Skin epidermis (tissue), 12 donors: ENCODE results near the gene ZNF205.
"Not testable (repeated sequence)": the region's sequence is repeated elsewhere in the genome, so short reads cannot be mapped to it uniquely, and the experiment has no call there.

ENCODE experiments used
- H3K27ac ChIP-seq, 21 experiments: fragments of 200-600 bp; sonication (generic) in 11 of 21; one replicate each; pipeline ENCODE4 v1.5.0; 2020; ENCODE audit warnings: mild to moderate bottlenecking in 3 of 21, inconsistent platforms in 2 of 21, moderate library complexity in 2 of 21
- H3K4me3 ChIP-seq, 7 experiments: fragments of 200-600 bp; sonication (generic) in 2 of 7; one replicate each; pipeline ENCODE4 v1.5.0; 2020; ENCODE audit warnings: inconsistent platforms in 2 of 7, mild to moderate bottlenecking in 2 of 7, moderate library complexity in 1 of 7

ZNF205 gene

DNA sequence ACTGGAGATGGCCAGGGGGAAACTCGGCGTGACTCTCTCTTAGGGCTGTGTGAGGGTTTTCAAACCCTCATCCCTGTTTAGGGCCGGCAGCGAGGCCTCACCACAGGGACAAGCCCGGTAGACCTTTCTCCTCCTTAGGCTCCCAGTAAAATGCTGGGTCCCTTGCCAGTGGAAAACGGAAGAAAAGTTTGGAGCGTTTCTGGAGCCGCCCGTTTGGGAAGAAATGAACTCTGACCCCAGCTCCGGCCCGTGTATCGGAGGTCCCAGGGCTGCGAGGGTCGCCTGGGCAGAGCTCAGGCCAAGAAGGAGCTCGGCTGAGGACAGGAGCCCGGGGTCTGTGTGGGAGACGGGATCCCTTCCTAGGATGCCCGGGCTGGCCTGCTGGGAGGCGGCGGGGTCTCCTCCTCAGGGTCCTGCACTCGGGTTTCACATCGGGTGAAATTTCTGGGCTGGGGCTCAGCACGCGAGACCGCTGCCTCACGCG is 45.7 kb downstream of the ZNF205 start:
- peak overlapping the region; percentile 0 to 92 (median 85) for H3K27ac ChIP-seq

DNA sequence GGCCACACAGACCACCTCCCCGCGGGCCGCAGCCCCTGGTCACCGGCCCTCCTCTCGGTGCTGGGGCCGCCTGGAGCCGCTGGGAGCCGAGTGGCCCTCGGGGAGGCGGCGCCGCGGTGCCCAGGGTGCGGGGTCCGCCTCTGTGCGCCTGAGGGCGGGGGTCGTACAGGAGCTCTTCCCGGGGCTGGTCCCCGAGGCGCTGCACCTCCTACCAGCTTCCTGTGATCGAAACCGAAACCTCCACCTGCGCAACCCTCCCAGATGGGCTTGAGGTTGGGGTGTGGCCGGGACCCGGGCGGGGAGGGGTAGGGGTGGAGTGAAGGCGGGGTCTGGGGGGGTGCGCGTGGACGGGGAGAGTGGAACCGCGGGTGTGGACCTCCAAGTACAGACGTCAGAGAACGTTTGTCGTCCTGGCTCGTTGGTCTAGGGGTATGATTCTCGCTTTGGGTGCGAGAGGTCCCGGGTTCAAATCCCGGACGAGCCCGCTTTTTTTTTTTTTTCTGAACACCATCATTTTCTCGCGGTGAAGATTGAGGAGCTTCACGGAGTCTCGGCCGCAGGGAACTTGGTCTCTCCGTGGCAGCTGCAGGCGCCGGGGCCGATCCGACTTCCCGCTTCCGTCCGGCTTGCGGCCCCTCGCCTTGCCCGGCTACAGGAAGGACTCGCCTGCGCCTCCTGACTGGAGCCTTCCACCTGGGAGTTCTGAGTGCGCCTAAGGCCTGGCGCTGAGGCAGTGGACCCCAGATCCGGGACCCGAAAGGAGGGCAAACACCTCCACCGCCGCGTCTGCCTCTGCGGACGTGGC is 46.3 kb downstream of the ZNF205 start:
- Histone ChIP-seq H3K4me3 (peak overlapping the region; percentile 66 to 92 (median 82)), H3K27ac (peak overlapping the region; percentile 61 to 92 (median 85))

More for the DNA sequence above, 45.7 kb downstream of the ZNF205 start:
- H3K4me3 ChIP-seq, result peak overlapping the region; percentile 66 to 92 (median 82)

DNA sequence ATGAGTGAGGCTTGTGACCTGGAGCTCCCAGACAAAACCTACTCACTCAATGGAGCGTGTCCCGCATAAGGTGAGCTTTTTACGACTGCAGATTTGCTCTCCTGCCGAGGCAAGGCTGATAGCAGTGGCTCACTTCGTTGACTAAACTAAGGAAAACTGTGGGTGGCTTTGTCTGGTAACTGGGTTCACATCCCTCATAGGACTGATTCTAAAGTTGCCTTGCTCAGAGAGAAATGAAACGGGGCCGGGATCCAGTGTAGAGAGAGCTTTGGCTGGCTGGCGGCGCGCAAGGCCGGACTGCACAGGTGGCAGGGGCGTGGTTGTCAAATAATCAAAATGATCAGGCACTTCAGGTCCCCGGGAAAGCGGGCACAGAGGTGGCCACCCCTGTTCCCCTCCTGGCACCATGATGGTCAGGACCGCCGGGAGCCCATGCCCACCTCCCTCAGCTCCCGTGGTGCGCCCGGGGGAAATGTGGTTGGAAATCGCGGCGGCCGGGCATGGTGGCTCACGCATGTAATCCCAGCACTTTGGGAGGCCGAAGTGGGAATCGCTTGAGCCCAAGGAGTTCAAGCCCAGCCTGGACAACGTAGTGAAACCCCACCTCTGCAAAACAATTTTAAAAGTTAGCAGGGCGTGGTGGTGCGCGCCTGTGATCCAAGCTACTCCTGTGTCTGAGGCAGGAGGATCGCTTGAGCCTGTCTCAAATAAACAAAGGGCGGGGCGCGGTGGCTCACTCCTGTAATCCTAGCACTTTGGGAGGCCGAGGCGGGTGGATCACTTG is 49.0 kb downstream of the ZNF205 start:
- no peak overlapping the region for H3K4me3 ChIP-seq
- H3K27ac ChIP-seq, result no peak overlapping the region

DNA sequence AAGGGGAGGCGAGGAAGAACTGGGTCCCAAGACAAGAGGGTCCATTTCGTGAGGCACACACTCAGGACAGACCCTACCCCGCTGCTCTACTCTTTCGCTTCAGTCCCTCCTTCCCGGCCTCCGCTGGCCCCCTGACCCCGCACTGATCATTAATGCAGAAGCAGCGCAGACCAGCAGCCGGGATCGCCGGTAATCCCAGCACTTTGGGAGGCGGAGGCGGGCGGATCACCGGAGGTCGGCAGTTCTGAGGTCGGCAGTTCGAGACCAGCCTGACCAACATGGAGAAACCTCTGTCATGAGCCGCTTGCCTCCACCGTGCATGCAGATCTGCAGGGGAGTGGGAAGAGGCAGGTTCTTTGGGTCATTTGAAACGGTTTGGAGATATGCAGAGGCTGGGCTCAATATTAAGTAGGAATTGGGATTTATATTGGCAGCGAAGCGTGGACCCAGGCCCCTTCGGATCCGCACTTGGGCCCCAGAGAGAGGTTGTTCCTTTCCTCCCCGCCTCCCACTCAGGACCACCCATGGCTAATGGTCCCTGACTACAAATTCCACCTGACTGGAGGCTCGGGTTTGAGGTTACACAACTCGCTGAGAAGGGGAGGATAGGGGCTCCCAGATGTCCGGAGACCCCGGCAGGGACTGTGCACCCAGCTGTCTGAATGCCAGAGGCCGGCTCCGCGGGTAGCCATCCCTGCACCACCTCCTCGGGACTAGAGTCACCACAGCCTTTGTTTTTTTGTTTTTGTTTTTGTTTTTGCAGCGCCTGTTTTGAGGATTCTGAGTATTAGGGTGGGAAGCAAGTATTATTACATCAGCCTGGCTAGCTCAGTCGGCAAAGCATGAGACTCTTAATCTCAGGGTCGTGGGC is 52.0 kb downstream of the ZNF205 start:
- H3K4me3 ChIP-seq, result no peak overlapping the region
- H3K27ac ChIP-seq, result no peak overlapping the region

DNA sequence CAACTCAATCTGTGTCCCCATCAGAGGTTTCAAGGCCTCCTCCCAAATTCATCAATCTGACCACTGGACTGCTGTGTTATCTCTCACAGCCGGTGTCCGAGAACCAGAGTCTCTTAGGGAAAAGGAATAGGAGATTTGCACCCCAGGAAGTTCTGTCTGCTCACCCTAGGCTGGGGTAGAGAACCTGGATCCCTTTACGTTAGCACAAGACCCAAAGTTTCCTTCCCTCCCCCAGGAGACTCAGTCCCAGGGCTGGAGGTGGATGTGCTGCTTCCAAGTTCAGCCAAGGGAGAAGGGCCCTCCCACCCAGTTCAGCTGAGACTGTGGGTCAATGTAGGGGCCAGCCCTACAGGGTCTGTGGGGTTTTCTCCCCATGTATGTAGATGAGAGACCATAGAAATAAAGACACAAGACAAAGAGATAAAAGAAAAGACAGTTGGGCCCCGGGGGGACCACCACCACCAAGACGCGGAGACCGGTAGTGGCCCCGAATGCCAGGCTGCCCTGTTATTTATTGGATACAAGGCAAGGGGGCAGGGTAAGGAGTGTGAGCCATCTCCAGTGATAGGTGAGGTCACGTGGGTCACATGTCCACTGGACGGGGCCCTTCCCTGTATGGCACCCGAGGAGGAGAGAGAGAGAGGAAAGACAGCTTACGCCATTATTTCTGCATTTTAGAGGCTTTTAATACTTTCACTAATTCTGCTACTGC is 52.9 kb downstream of the ZNF205 start:
- peak overlapping the region in 5 of 21 experiments; percentile 13 to 72 (median 55) for H3K27ac ChIP-seq
- H3K4me3 ChIP-seq, result peak overlapping the region in 4 of 7 experiments; percentile 1 to 25 (median 13)

DNA sequence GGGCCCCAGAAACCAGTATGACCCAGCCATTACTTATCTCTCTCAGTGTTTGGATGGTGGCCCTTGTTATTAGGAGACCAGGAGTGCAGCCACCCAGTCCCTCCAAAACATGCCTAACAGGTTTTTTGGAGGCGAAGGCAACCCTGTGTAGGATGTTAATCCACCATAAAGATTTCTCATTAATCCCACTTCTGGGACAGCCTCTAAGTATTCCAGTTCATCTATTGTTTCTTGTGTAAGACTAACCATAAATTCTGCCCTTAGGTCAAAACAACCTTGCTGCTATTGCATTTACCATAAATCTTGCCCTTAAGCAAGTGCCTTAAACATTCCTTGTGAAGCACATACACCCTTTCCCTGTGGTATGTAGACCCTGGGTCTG is 54.1 kb downstream of the ZNF205 start:
- Histone ChIP-seq H3K27ac (no peak overlapping the region), H3K4me3 (no peak overlapping the region)

DNA sequence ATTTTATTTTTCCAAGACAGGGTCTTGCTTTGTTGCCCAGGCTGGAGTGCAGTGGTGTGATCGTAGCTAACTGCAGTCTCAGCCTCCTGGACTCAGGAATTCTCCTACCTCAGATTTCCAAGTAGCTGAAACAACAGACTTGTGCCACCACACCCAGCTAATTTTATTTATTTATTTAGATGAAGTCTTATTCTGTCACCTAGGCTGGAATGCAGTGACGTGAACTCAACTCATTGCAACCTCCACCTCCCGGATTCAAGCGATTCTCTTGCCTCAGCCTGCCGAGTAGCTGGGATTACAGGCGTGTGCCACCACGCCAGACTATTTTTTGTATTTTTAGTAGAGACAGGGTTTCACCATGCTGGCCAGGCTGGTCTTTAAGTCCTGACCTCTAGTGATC is 56.3 kb downstream of the ZNF205 start:
- H3K27ac ChIP-seq, H3K4me3 ChIP-seq: not testable (repeated sequence)
